GM06990 (cell line): ENCODE data around the gene CDH4.
"Not testable (repeated sequence)": the region's sequence is repeated elsewhere in the genome, so short reads cannot be mapped to it uniquely, and the experiment has no call there.

Experiments
- DNase-seq: peaks from one replicate; pipeline ENCODE4 v3.0.0-alpha.2; 2011; ENCODE audit not compliant: insufficient read length; ENCODE audit errors: extremely low read depth
- H3K27me3 ChIP-seq: replicated peaks from 2 replicates; pipeline ENCODE4 v1.6.0; 2011; ENCODE audit warnings: low read length; ENCODE audit not compliant: control insufficient read depth, insufficient read depth
- H3K36me3 ChIP-seq: 2 replicates; pipeline ENCODE4 v1.5.1; 2011; ENCODE audit warnings: low read length; ENCODE audit not compliant: control insufficient read depth, insufficient read depth
- H3K4me3 ChIP-seq: replicated peaks from 2 replicates; pipeline ENCODE4 v1.5.1; 2011; ENCODE audit warnings: low read depth, mild to moderate bottlenecking, control low read depth, low read length
- CTCF ChIP-seq: IDR thresholded peaks from 2 replicates; pipeline ENCODE4 v1.5.1; 2011; ENCODE audit warnings: low read length, control low read depth, mild to moderate bottlenecking, inconsistent platforms; ENCODE audit not compliant: insufficient read depth, poor library complexity, severe bottlenecking

Gene CDH4

GRCh38 chr20:61982951-61983315, 730.9 kb downstream of the CDH4 start:
- Histone ChIP-seq H3K27me3 (no peaks in the 10 kb centered on the region), H3K36me3 (peaks cover 12% of the 10 kb centered on the region)

DNA sequence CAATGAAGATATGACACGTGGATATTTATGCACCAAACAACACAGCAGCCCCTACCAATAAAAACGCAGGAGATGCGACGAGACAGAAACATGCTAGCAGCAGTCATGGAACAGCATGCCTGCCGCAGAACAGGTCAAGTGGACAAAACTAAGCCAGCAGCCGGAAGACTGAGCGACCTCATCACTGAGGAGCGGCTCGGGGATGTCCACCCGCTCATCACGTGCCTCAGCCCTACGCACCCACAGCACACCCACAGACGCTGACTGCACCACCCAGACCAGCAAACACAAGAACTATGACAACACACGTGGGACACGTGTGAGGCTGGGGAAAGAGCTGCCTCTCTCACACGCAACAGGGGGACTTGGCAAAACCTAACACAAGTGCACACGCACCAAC, 731.9 kb downstream of the CDH4 start:
- Histone ChIP-seq H3K4me3 (no peak overlapping the region), H3K36me3 (peaks cover 14% of the 10 kb centered on the region), H3K27me3 (no peaks in the 10 kb centered on the region)
- no peak for TF ChIP-seq CTCF
- DNase-seq: no peak

More at GRCh38 chr20:61982951-61983315, 730.9 kb downstream of the CDH4 start:
- no peak overlapping the region for H3K4me3 ChIP-seq
- DNase-seq: no peak
- TF ChIP-seq CTCF: no peak

GRCh38 chr20:61984431-61984830, 732.4 kb downstream of the CDH4 start:
- H3K36me3 ChIP-seq: peaks cover 15% of the 10 kb centered on the region
- not testable (repeated sequence) for H3K4me3 ChIP-seq, DNase-seq, H3K27me3 ChIP-seq

DNA sequence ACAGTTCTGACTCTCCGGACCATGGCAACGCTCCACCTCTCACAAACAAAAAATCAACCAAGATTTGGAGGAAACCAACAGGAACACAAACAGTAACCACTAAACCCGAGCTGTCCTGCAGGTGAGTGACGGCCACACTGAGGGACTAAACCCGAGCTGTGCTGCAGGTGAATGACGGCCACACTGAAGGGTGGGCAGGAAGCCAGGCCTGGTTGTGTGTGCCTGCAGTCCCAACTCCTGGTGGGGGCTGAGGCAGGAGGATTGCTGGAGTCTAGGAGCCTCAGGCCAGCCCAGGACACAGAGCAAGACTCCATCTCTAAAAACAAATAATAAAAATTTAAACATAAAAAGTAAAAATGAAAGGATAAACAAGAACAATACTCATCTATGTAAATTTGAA, 733.0 kb downstream of the CDH4 start:
- peaks cover 15% of the 10 kb centered on the region for H3K36me3 ChIP-seq
- no peak overlapping the region for H3K4me3 ChIP-seq
- DNase-seq: no peak
- no peak for TF ChIP-seq CTCF
- no peaks in the 10 kb centered on the region for H3K27me3 ChIP-seq

DNA sequence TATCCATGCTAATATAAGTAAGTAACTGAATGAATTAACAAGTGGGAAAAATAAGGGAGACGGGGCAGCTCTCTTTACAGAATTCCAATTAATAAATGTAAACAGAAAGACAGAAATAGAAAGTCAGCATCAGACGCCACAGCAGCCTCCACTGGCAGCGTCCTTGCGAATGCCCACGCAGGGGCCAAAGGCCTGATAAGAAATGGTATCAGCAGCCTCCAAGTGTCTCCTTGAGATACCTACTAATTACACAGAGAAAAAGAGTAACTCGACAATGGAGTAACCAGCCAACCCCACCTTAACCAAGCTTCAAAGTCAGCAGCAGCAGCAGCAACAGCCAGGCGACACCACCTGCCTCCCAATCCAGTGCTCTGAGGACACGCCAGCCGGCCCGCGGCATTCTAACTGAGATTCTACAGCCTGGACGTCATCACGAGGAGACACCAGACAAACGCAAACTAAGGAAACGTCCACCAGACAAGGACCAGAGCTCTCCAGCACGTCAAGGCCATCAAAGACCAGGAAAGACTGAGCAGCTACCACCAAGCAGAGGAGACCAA, 734.8 kb downstream of the CDH4 start:
- peaks cover 18% of the 10 kb centered on the region for H3K36me3 ChIP-seq
- DNase-seq: no peak
- H3K27me3 ChIP-seq: no peaks in the 10 kb centered on the region
- TF ChIP-seq CTCF: no peak
- H3K4me3 ChIP-seq: no peak overlapping the region

- peaks cover 24% of the 10 kb centered on the region for H3K36me3 ChIP-seq
Measured at GRCh38 chr20:61988665-61989064, 736.6 kb downstream of the CDH4 start.

More at GRCh38 chr20:61988665-61989064, 736.6 kb downstream of the CDH4 start:
- TF ChIP-seq CTCF: no peak
- Histone ChIP-seq H3K4me3 (no peak overlapping the region), H3K27me3 (no peaks in the 10 kb centered on the region)
- DNase-seq: no peak
